ENCODE measurements around the gene PREX1.

- TF ChIP-seq SUZ12 (IDR thresholded peaks at IDR 0.05; ENCODE audit: extremely low read depth, insufficient read depth, insufficient read length) (no peak), YY1 (IDR thresholded peaks at IDR 0.05; ENCODE audit: insufficient read depth, insufficient read length) (no peak)
Observed at GRCh38 chr20:48839154-48839917, 11.5 kb upstream of the PREX1 start.

Data from NT2/D1 (cell line).